Naive thymus-derived CD4-positive, alpha-beta T cell (primary cell): ENCODE results near the gene SBNO1. TPM values are rescaled to one million over a fixed set of nuclear protein-coding genes. Genes with fewer than 3 reads are reported as not detected.
A peak's percentile ranks its signal among the peaks of the same experiment; 100 is the strongest.

Experiments
- ATAC-seq: fragments of 150-1000 bp; cut with Tn5 transposase; 2 replicates; pipeline ENCODE4 v1.10.0; 2021; ENCODE audit warnings: mild to moderate bottlenecking, moderate library complexity
- CTCF ChIA-PET: fragments of 350-600 bp; sonication (Branson Sonifier 250); formaldehyde crosslinking; loops from one replicate; lab custom pipeline; 2021; ENCODE audit warnings: antibody characterized with exemption; lab: Charles Lee
- POLR2A ChIA-PET: fragments of 350-600 bp; sonication (Branson Sonifier 250); formaldehyde crosslinking; loops from one replicate; lab custom pipeline; 2021; ENCODE audit warnings: antibody characterized with exemption, inconsistent platforms; lab: Charles Lee
- DNase-seq, 9 donors: peaks; one replicate each; pipeline versions ENCODE4 v3.0.0 to v3.0.0-alpha.2; 2020 to 2022; ENCODE audit warnings: mixed read lengths in 1 of 9
- H3K27ac ChIP-seq: one replicate; pipeline ENCODE4 v1.7.0; 2013; ENCODE audit warnings: mild to moderate bottlenecking, low read depth, low read length, moderate library complexity
- H3K27me3 ChIP-seq, 2 donors: one replicate each; pipeline ENCODE4 v1.7.0; 2013; ENCODE audit warnings: low read length in 2 of 2, mild to moderate bottlenecking in 2 of 2, moderate library complexity in 2 of 2; ENCODE audit not compliant: control insufficient read depth in 2 of 2, insufficient read depth in 2 of 2
- H3K36me3 ChIP-seq, 3 experiments: 1 replicate in 2 of 3; 2 replicates in 1 of 3; pipeline ENCODE4 v1.7.0; 2013; ENCODE audit warnings: low read length in 3 of 3, mild to moderate bottlenecking in 3 of 3, moderate library complexity in 1 of 3; ENCODE audit not compliant: insufficient read depth in 3 of 3, control insufficient read depth in 2 of 3
- H3K4me1 ChIP-seq, 2 donors: one replicate each; pipeline ENCODE4 v1.7.0; 2013; ENCODE audit warnings: low read length in 2 of 2, mild to moderate bottlenecking in 2 of 2, moderate library complexity in 1 of 2; ENCODE audit not compliant: control insufficient read depth in 2 of 2, insufficient read depth in 2 of 2
- H3K4me3 ChIP-seq: 2 replicates; pipeline ENCODE4 v1.7.0; 2013; ENCODE audit warnings: mild to moderate bottlenecking, low read length
- H3K9me3 ChIP-seq, 3 experiments: 1 replicate in 2 of 3; 2 replicates in 1 of 3; pipeline ENCODE4 v1.7.0; 2013; ENCODE audit warnings: low read length in 3 of 3; ENCODE audit not compliant: control insufficient read depth in 2 of 3
- H3K27ac Mint-ChIP-seq, 9 donors: one replicate each; pipeline ENCODE4 v1.8.0; 2020 to 2022; ENCODE audit warnings: mixed read lengths in 9 of 9, mild to moderate bottlenecking in 8 of 9, moderate library complexity in 5 of 9, inconsistent platforms in 2 of 9
- H3K27me3 Mint-ChIP-seq, 5 donors: one replicate each; pipeline ENCODE4 v1.8.0; 2021 to 2022; ENCODE audit warnings: mixed read lengths in 5 of 5, mild to moderate bottlenecking in 1 of 5
- H3K36me3 Mint-ChIP-seq, 5 donors: one replicate each; pipeline ENCODE4 v1.8.0; 2020 to 2022; ENCODE audit warnings: mixed read lengths in 5 of 5, mild to moderate bottlenecking in 3 of 5, inconsistent platforms in 1 of 5
- H3K4me1 Mint-ChIP-seq, 7 donors: one replicate each; pipeline ENCODE4 v1.8.0; 2020 to 2022; ENCODE audit warnings: mixed read lengths in 7 of 7, mild to moderate bottlenecking in 3 of 7, inconsistent platforms in 1 of 7
- H3K4me3 Mint-ChIP-seq, 10 donors: one replicate each; pipeline ENCODE4 v1.8.0; 2020 to 2022; ENCODE audit warnings: mild to moderate bottlenecking in 10 of 10, mixed read lengths in 10 of 10, moderate library complexity in 6 of 10, inconsistent platforms in 2 of 10
- H3K9me3 Mint-ChIP-seq, 11 donors: one replicate each; pipeline ENCODE4 v1.8.0; 2020 to 2022; ENCODE audit warnings: mixed read lengths in 11 of 11, mild to moderate bottlenecking in 4 of 11, inconsistent platforms in 1 of 11, moderate library complexity in 1 of 11
- intact Hi-C, 2 donors: fragments of 100-400 bp; cut with micrococcal nuclease; formaldehyde crosslinking; loops; one replicate each; pipeline ENCODE4 v1.15.1; 2023
- polyA plus RNA-seq, 2 donors: library from polyadenylated mRNA; unstranded; fragments of 300-500 nt; fragmentation: Illumina TruSeq; gene quantifications; one replicate each; pipeline ENCODE4 v1.2.3, GENCODE V29; 2021
- total RNA-seq, 6 experiments: library from RNA in 5 of 6; stranded (reverse) in 5 of 6; gene quantifications; 1 replicate in 5 of 6; 2 replicates in 1 of 6; pipeline ENCODE4 v1.2.3 and lab custom pipeline; 2021 to 2026

Gene SBNO1
- total and polyA plus RNA-seq, 7 experiments from 2014 or later, result 30.1 to 49.9 (median 34.0) TPM

GRCh38 chr12:123288751-123289346 is 75.8 kb downstream of the SBNO1 start:
- no peaks in the 10 kb centered on the region for H3K9me3 ChIP-seq
- no peaks in the 10 kb centered on the region for H3K27me3 Mint-ChIP-seq
- DNase-seq (no peak), ATAC-seq (no peak)
- no peak overlapping the region for H3K4me3 ChIP-seq
- intact Hi-C loops, result no loop called here
- peaks cover 0 to 19% (median 4%) of the 10 kb centered on the region in 3 experiments for H3K36me3 ChIP-seq
- peak overlapping the region in 6 of 9 donors; percentile 5 to 65 (median 42) for H3K27ac Mint-ChIP-seq
- no peaks in the 10 kb centered on the region for H3K27me3 ChIP-seq
- POLR2A ChIA-PET, result no interaction called here
- H3K4me1 Mint-ChIP-seq, result peaks cover 0 to 4% (median 0%) of the 10 kb centered on the region in 7 donors
- H3K4me1 ChIP-seq, result no peaks in the 10 kb centered on the region
- no peaks in the 10 kb centered on the region for H3K9me3 Mint-ChIP-seq
- no peak overlapping the region for H3K27ac ChIP-seq
- no peak overlapping the region for H3K4me3 Mint-ChIP-seq
- peaks cover 0 to 15% (median 3%) of the 10 kb centered on the region in 5 donors for H3K36me3 Mint-ChIP-seq
- CTCF ChIA-PET, result interaction anchor here (0.5 kb wide), 1 partner anchor 66 kb away, joined by 3 read pairs; no protein-coding TSS in a partner anchor

- Histone ChIP-seq H3K9me3 (no peaks in the 10 kb centered on the region), H3K36me3 (peaks cover 0 to 3% (median 0%) of the 10 kb centered on the region in 3 experiments), H3K4me3 (no peak overlapping the region), H3K27me3 (no peaks in the 10 kb centered on the region), H3K27ac (no peak overlapping the region), H3K4me1 (no peaks in the 10 kb centered on the region)
- CTCF ChIA-PET, result no interaction called here
- Mint-ChIP-seq H3K4me3 (no peak overlapping the region), H3K27me3 (no peaks in the 10 kb centered on the region), H3K4me1 (peaks cover 0 to 4% (median 0%) of the 10 kb centered on the region in 7 donors), H3K9me3 (no peaks in the 10 kb centered on the region), H3K27ac (peak overlapping the region in 2 of 9 donors; percentile 18 to 43), H3K36me3 (peaks cover 0 to 15% (median 1%) of the 10 kb centered on the region in 5 donors)
- no peak for ATAC-seq
- POLR2A ChIA-PET, result no interaction called here
- intact Hi-C loops, result no loop called here
- no peak for DNase-seq
Measured at GRCh38 chr12:123286652-123287373, 77.8 kb downstream of the SBNO1 start.

- no peaks in the 10 kb centered on the region for H3K9me3 ChIP-seq
- H3K4me3 ChIP-seq, result no peak overlapping the region
- Mint-ChIP-seq H3K27ac (no peak overlapping the region), H3K4me1 (peaks cover 0 to 4% (median 0%) of the 10 kb centered on the region in 7 donors), H3K27me3 (no peaks in the 10 kb centered on the region), H3K9me3 (no peaks in the 10 kb centered on the region), H3K36me3 (peaks cover 0 to 8% (median 0%) of the 10 kb centered on the region in 5 donors), H3K4me3 (no peak overlapping the region)
- no peaks in the 10 kb centered on the region for H3K4me1 ChIP-seq
- H3K27me3 ChIP-seq, result no peaks in the 10 kb centered on the region
- ATAC-seq (no peak), DNase-seq (no peak)
- H3K36me3 ChIP-seq, result peaks cover 0 to 3% (median 0%) of the 10 kb centered on the region in 3 experiments
- no peak overlapping the region for H3K27ac ChIP-seq
- ChIA-PET POLR2A (interaction anchor here (0.7 kb wide), 1 partner anchor 55 kb away, joined by 3 read pairs; no protein-coding TSS in a partner anchor), CTCF (interaction anchor here (0.7 kb wide), 1 partner anchor 394 kb away, joined by 4 read pairs; no protein-coding TSS in a partner anchor)
- intact Hi-C loops, result no loop called here
Measured at GRCh38 chr12:123284669-123285068, 80.0 kb downstream of the SBNO1 start.

- no peak overlapping the region for H3K27ac Mint-ChIP-seq
- H3K4me1 Mint-ChIP-seq, result peaks cover 0 to 4% (median 0%) of the 10 kb centered on the region in 7 donors
- ChIA-PET POLR2A (interaction anchor here (0.6 kb wide), 1 partner anchor 1454 kb away, joined by 3 read pairs; no protein-coding TSS in a partner anchor), CTCF (interaction anchor here (0.6 kb wide), 1 partner anchor 85 kb away, joined by 3 read pairs; no protein-coding TSS in a partner anchor)
- DNase-seq, result no peak
- H3K9me3 Mint-ChIP-seq, result no peaks in the 10 kb centered on the region
- intact Hi-C loops, result no loop called here
- ATAC-seq, result no peak
- H3K27ac ChIP-seq, result no peak overlapping the region
- no peaks in the 10 kb centered on the region for H3K4me1 ChIP-seq
- H3K27me3 Mint-ChIP-seq, result no peaks in the 10 kb centered on the region
- H3K36me3 Mint-ChIP-seq, result no peaks in the 10 kb centered on the region
- H3K4me3 ChIP-seq, result no peak overlapping the region
- H3K27me3 ChIP-seq, result no peaks in the 10 kb centered on the region
- no peaks in the 10 kb centered on the region for H3K9me3 ChIP-seq
- H3K4me3 Mint-ChIP-seq, result no peak overlapping the region
- no peaks in the 10 kb centered on the region for H3K36me3 ChIP-seq
Measured at GRCh38 chr12:123283461-123283860, 81.2 kb downstream of the SBNO1 start.

- intact Hi-C loops, result no loop called here
- no peak for DNase-seq
- H3K27ac ChIP-seq, result no peak overlapping the region
- no peak overlapping the region for H3K4me3 Mint-ChIP-seq
- H3K4me1 ChIP-seq, result no peaks in the 10 kb centered on the region
- no peaks in the 10 kb centered on the region for H3K27me3 Mint-ChIP-seq
- H3K4me1 Mint-ChIP-seq, result peaks cover 0 to 8% (median 0%) of the 10 kb centered on the region in 7 donors
- ChIA-PET CTCF (interaction anchor here (0.6 kb wide), 1 partner anchor 44 kb away, joined by 3 read pairs; no protein-coding TSS in a partner anchor), POLR2A (interaction anchor here (0.6 kb wide), 1 partner anchor 12 kb away, joined by 3 read pairs; no protein-coding TSS in a partner anchor)
- peak overlapping the region in 1 of 9 donors; percentile 52 for H3K27ac Mint-ChIP-seq
- no peaks in the 10 kb centered on the region for H3K27me3 ChIP-seq
- H3K9me3 Mint-ChIP-seq, result no peaks in the 10 kb centered on the region
- no peaks in the 10 kb centered on the region for H3K36me3 Mint-ChIP-seq
- H3K4me3 ChIP-seq, result no peak overlapping the region
- H3K9me3 ChIP-seq, result no peaks in the 10 kb centered on the region
- H3K36me3 ChIP-seq, result no peaks in the 10 kb centered on the region
- no peak for ATAC-seq
Measured at GRCh38 chr12:123282111-123282510, 82.5 kb downstream of the SBNO1 start.

- Mint-ChIP-seq H3K27me3 (no peaks in the 10 kb centered on the region), H3K4me3 (no peak overlapping the region), H3K9me3 (no peaks in the 10 kb centered on the region), H3K27ac (no peak overlapping the region), H3K4me1 (peaks cover 0 to 7% (median 0%) of the 10 kb centered on the region in 7 donors), H3K36me3 (no peaks in the 10 kb centered on the region)
- H3K27me3 ChIP-seq, result no peaks in the 10 kb centered on the region
- ATAC-seq (no peak), DNase-seq (no peak)
- ChIA-PET POLR2A (no interaction called here), CTCF (no interaction called here)
- intact Hi-C loops, result no loop called here
- H3K4me1 ChIP-seq, result no peaks in the 10 kb centered on the region
- H3K4me3 ChIP-seq, result no peak overlapping the region
- no peaks in the 10 kb centered on the region for H3K36me3 ChIP-seq
- no peaks in the 10 kb centered on the region for H3K9me3 ChIP-seq
- no peak overlapping the region for H3K27ac ChIP-seq
Measured at GRCh38 chr12:123280971-123281370, 83.7 kb downstream of the SBNO1 start.
